Jurkat, Clone E6-1 (cell line): Measurements from ENCODE around the gene LRFN3.
A peak's percentile ranks its signal among the peaks of the same experiment; 100 is the strongest.
"Not testable (repeated sequence)": the region's sequence is repeated elsewhere in the genome, so short reads cannot be mapped to it uniquely, and the experiment has no call there.

Experiments
- DNase-seq: peaks from one replicate; pipeline ENCODE4 v3.0.0-alpha.2; 2011; ENCODE audit warnings: low read depth, low spot score
- H3K4me3 ChIP-seq: 2 replicates; pipeline ENCODE4 v1.5.1; 2011; ENCODE audit warnings: mild to moderate bottlenecking, low read length, control low read depth, moderate library complexity

Gene LRFN3

DNA sequence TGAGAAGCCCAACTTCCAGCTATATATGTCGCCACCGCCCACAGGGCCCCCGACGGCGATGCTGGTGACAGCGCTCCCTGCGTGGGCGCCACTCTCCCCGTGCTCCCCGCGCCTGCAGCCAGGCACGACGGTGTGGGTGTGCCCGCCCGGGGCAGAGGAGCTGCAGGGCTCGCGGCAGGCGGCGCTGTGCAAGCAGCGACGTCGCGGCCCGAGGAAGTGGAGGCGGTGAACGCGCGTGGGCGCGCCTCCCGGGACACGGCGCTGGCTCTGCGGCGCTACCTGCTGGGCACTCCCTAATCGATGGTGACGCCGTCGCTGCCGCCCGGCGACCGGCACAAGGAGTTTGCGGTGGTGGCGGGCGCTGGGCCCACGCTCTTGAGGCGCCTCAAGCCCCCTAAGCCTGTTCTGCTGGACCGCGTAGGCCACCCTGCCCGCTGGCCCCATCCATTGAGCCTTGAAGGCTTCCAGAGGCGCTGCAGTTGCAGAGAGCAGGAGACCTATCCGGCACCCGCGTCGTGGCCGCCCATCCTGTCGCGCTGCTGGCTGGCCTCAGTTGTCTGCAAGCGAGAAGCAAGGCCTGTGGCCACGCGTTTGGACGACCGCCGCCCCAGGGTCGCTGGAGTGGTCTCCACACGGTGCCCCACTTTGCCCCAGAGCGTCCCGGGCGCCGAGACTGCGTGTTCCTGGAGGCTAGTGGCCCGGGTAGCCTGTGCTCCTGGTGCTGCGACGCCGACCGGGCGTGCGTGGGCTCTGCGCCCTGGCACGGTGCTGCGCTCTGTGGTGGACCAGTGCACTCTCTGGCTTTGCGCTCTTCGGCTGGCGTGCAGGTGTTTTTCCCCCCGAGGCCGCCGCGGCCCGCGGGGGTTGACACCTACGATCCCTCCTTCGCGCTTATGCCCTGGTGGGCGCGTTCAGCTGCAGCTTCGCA lies 23.1 kb downstream of the LRFN3 start:
- DNase-seq = no peak
- no peak overlapping the region for H3K4me3 ChIP-seq

DNA sequence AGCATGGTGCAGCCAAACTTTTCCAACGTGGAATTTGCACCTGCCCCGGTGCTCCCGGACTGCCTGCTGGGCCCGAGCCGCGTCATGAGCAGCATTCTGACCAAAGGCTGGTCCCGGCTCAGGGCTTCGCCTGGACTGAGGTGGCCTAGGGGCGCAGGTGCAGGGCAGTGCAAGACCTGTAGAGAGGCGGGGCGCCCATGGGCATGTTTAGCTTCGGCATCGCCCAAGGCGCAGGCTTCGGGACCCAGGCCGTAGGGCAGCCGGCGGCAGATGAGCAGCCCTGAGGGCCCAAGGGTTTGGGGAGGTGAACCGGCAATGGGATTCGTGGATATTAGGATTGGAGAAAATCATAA lies 23.8 kb downstream of the LRFN3 start:
- H3K4me3 ChIP-seq = no peak overlapping the region
- DNase-seq = no peak

- DNase-seq = no peak
- H3K4me3 ChIP-seq = no peak overlapping the region
These were observed 24.3 kb downstream of the LRFN3 start for GRCh38 chr19:35960432-35960972.

- no peak for DNase-seq
- H3K4me3 ChIP-seq = no peak overlapping the region
These were observed 27.3 kb downstream of the LRFN3 start for GRCh38 chr19:35963514-35963913.

- no peak overlapping the region for H3K4me3 ChIP-seq
- no peak for DNase-seq
These were observed 30.6 kb downstream of the LRFN3 start for GRCh38 chr19:35966771-35967170.

GRCh38 chr19:35973487-35973886 lies 37.3 kb downstream of the LRFN3 start:
- no peak for DNase-seq
- no peak overlapping the region for H3K4me3 ChIP-seq

DNA sequence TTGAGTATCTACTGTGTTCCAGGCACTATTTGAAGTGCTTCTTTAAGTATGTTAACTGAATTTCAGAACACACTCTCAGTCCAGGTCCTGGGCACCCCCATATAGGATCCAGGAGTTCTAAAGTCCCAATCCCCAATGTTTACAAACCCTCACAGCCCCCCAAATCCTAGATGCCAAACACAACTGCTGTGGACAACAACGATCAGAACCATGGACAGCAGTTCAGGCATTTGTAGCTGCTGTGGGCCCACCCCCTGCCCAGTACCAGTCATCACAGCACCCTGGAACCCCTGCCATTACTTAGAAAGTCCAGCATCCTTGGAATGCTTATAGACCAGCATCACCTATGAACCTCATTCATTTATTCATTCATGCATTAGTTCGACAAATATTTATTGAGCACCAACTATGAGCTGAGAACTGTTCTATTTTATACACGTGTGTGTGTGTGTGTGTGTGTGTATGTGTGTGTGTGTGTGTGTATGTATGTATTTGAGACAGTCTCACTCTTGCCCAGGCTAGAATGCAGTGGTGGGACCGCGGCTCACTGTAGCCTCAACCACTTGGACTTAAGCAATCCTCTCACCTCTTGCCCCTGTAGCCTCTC lies 39.5 kb downstream of the LRFN3 start:
- DNase-seq = no peak

GRCh38 chr19:35977446-35978222 lies 41.5 kb downstream of the LRFN3 start:
- peak; percentile 80 for DNase-seq
- H3K4me3 ChIP-seq = no peak overlapping the region

More for the DNA sequence above, 39.5 kb downstream of the LRFN3 start:
- no peak overlapping the region for H3K4me3 ChIP-seq

- DNase-seq = no peak
These were observed 42.1 kb downstream of the LRFN3 start for GRCh38 chr19:35978271-35978670.

DNA sequence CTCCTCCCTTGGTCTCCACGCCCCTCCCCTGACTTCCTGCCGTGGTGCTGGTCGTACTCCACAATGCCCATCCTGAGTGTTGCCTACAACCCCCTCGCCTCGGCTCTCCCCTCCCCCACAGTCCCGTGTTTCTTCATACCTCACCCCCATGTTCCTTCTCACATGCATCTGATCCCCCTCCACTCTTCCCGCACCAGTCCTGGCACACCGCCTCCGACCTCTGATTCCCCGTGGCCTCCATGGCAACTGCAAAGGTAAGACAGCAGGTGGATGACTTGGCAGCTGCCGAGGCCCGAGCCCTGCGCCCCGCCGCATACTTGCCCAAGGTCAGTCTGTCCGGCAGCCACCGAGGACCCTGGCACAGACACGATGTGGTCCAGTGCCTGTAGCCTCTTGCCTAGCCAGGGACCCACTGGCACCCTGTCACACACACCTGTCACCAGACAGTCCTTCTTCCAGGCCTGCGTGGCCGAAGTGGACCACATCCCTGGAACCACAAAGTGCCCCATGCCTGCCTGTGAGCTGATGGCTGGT lies 42.7 kb downstream of the LRFN3 start:
- no peak overlapping the region for H3K4me3 ChIP-seq
- DNase-seq = no peak

More at GRCh38 chr19:35978271-35978670, 42.1 kb downstream of the LRFN3 start:
- H3K4me3 ChIP-seq = no peak overlapping the region

- DNase-seq, H3K4me3 ChIP-seq: not testable (repeated sequence)
These were observed 44.8 kb downstream of the LRFN3 start for GRCh38 chr19:35980997-35981396.

GRCh38 chr19:35983177-35983576 lies 47.0 kb downstream of the LRFN3 start:
- no peak overlapping the region for H3K4me3 ChIP-seq
- DNase-seq = no peak

- no peak overlapping the region for H3K4me3 ChIP-seq
- DNase-seq = no peak
These were observed 49.9 kb downstream of the LRFN3 start for GRCh38 chr19:35986111-35986510.

- H3K4me3 ChIP-seq = peak overlapping the region; percentile 51
- no peak for DNase-seq
These were observed 50.7 kb downstream of the LRFN3 start for GRCh38 chr19:35986664-35987570.

- peak overlapping the region; percentile 51 for H3K4me3 ChIP-seq
- DNase-seq = no peak
These were observed 51.4 kb downstream of the LRFN3 start for GRCh38 chr19:35987571-35987896.

DNA sequence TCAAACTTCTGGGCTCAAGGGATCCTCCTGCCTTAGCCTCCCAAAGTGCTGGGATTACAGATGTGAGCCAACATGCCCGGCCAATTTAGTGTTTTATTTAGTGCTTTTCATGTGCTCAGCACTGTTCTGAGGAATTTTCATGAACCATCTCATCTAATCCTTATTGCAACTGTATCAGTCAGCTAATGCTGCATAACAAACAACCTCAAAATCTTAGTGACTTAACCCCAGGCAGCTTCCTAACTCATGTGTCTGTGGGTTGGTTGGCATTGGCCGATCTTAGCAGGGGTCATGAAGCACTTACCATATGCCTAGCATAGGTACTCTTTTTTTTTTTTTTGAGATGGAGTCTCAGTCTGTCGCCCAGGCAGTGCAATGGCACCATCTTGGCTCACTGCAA lies 52.6 kb downstream of the LRFN3 start:
- H3K4me3 ChIP-seq = no peak overlapping the region
- no peak for DNase-seq

GRCh38 chr19:35990156-35990555 lies 54.0 kb downstream of the LRFN3 start:
- no peak overlapping the region for H3K4me3 ChIP-seq
- DNase-seq = no peak
